H1 (cell line): ENCODE measurements around the gene PRKN.

Source experiments
- BCL11A ChIP-seq, 2 experiments: IDR thresholded peaks; one replicate each; pipeline ENCODE4 v1.6.1; 2011; ENCODE audit warnings: low read depth in 2 of 2, low read length in 2 of 2, mild to moderate bottlenecking in 2 of 2
- CTCF ChIP-seq, 3 experiments: IDR thresholded peaks; 1 replicate in 2 of 3; 2 replicates in 1 of 3; pipeline versions ENCODE4 v1.5.1 to v1.6.1; 2011; ENCODE audit warnings: low read length in 3 of 3, mild to moderate bottlenecking in 3 of 3, inconsistent platforms in 2 of 3, low read depth in 1 of 3, moderate library complexity in 1 of 3; ENCODE audit not compliant: insufficient read depth in 1 of 3; ENCODE audit errors: control extremely low read depth in 1 of 3
- EZH2 ChIP-seq: fragments of 200-600 bp; sonication (generic); IDR thresholded peaks from 2 replicates; pipeline ENCODE4 v1.7.1; 2012; ENCODE audit warnings: low read depth, mild to moderate bottlenecking, moderate library complexity, low read length, inconsistent platforms; ENCODE audit not compliant: severe bottlenecking
- MAFK ChIP-seq: IDR thresholded peaks from 2 replicates; pipeline ENCODE4 v1.6.1; 2012; ENCODE audit warnings: low read depth, mild to moderate bottlenecking, improper control_type of control experiment, low read length
- POLR2AphosphoS5 ChIP-seq: IDR thresholded peaks from 2 replicates; pipeline ENCODE4 v1.6.1; 2011; ENCODE audit warnings: low read depth, low read length

- TF ChIP-seq CTCF (IDR thresholded peaks at IDR 0.05; ENCODE audit: control extremely low read depth in 1 of 3, insufficient read depth in 1 of 3, low read depth in 1 of 3, low read length in 3 of 3) (no peak), MAFK (no peak), EZH2 (no peak), POLR2AphosphoS5 (no peak), BCL11A (IDR thresholded peaks at IDR 0.05; ENCODE audit: low read depth in 2 of 2, low read length in 2 of 2) (no peak)
These were observed 1092.7 kb downstream of the PRKN start for GRCh38 chr6:161634916-161635315.
